Hepatocyte (in vitro differentiated cells): ENCODE measurements around the gene LCN2. TPM values are rescaled to one million over a fixed set of nuclear protein-coding genes. Genes with fewer than 3 reads are reported as not detected.

ENCODE experiments used
- DNase-seq: peaks from one replicate; pipeline ENCODE4 v3.0.0-alpha.2; 2016; ENCODE audit warnings: low spot score
- H2AFZ ChIP-seq: fragments of 200-600 bp; sonication (generic); 2 replicates; pipeline ENCODE4 v1.6.0; 2016; ENCODE audit warnings: antibody characterized with exemption, mild to moderate bottlenecking
- H3K27ac ChIP-seq: fragments of 200-600 bp; sonication (generic); 2 replicates; pipeline ENCODE4 v1.5.1; 2016; ENCODE audit warnings: mild to moderate bottlenecking
- H3K27me3 ChIP-seq: fragments of 200-600 bp; sonication (generic); 2 replicates; pipeline ENCODE4 v1.6.1; 2016
- H3K36me3 ChIP-seq: fragments of 200-600 bp; sonication (generic); replicated peaks from 2 replicates; pipeline ENCODE4 v1.5.1; 2016; ENCODE audit warnings: low read depth; ENCODE audit not compliant: insufficient read depth
- H3K4me1 ChIP-seq: fragments of 200-600 bp; sonication (generic); 2 replicates; pipeline ENCODE4 v1.5.1; 2016; ENCODE audit warnings: mild to moderate bottlenecking, moderate library complexity; ENCODE audit not compliant: insufficient read depth
- H3K4me2 ChIP-seq: fragments of 200-600 bp; sonication (generic); 2 replicates; pipeline ENCODE4 v1.6.0; 2016
- H3K4me3 ChIP-seq: fragments of 200-600 bp; sonication (generic); 2 replicates; pipeline ENCODE4 v1.5.1; 2016; ENCODE audit warnings: mild to moderate bottlenecking
- H3K79me2 ChIP-seq: fragments of 200-600 bp; sonication (generic); 2 replicates; pipeline ENCODE4 v1.6.0; 2017; ENCODE audit warnings: mild to moderate bottlenecking
- H3K9me2 ChIP-seq: fragments of 200-600 bp; sonication (generic); replicated peaks from 2 replicates; pipeline ENCODE4 v1.6.0; 2017; ENCODE audit warnings: mild to moderate bottlenecking; ENCODE audit not compliant: insufficient read depth
- H3K9me3 ChIP-seq: fragments of 200-600 bp; sonication (generic); 2 replicates; pipeline ENCODE4 v1.5.1; 2016; ENCODE audit warnings: low read depth, mild to moderate bottlenecking
- H4K20me1 ChIP-seq: fragments of 200-600 bp; sonication (generic); 2 replicates; pipeline ENCODE4 v1.6.0; 2016; ENCODE audit warnings: mild to moderate bottlenecking; ENCODE audit not compliant: insufficient read depth, poor library complexity, severe bottlenecking
- EZH2 ChIP-seq: fragments of 200-600 bp; sonication (generic); IDR thresholded peaks from 2 replicates; pipeline ENCODE4 v1.6.1; 2016; ENCODE audit warnings: antibody characterized with exemption, mild to moderate bottlenecking, borderline replicate concordance
- EZH2phosphoT487 ChIP-seq: fragments of 200-600 bp; sonication (generic); IDR thresholded peaks from one replicate; pipeline ENCODE4 v1.6.1; 2018; ENCODE audit warnings: antibody characterized with exemption, mild to moderate bottlenecking, low read depth, moderate library complexity; ENCODE audit not compliant: unreplicated experiment, severe bottlenecking
- WGBS: methylation state at CpG from one replicate; pipeline ENCODE4 v1.1.6; 2016; ENCODE audit warnings: low lambda C conversion rate; ENCODE audit errors: missing lambda C conversion rate; 5-methylcytosine and 5-hydroxymethylcytosine counted together
- polyA plus RNA-seq: library from polyadenylated mRNA; unstranded; fragments of >200 nt; fragmentation: Nextera tagmentation; extraction: Ambion mirVana; gene quantifications from 2 replicates; pipeline ENCODE4 v1.2.1, GENCODE V29; 2016
- total RNA-seq: library from RNA; depleted of rRNA; stranded (reverse); fragments of >200 nt; gene quantifications from 2 replicates; pipeline ENCODE4 v1.2.3, GENCODE V29; 2014
- TF ChIP-seq, protein P1 (sequence below): fragments of 200-600 bp; sonication (generic); IDR thresholded peaks from 2 replicates; pipeline ENCODE4 v1.5.1; 2016; ENCODE audit warnings: antibody characterized with exemption, mild to moderate bottlenecking; ENCODE audit not compliant: poor library complexity

LCN2 gene
- total and polyA plus RNA-seq, 2 experiments from 2014 or later = 5.3 to 12.8 TPM

DNA sequence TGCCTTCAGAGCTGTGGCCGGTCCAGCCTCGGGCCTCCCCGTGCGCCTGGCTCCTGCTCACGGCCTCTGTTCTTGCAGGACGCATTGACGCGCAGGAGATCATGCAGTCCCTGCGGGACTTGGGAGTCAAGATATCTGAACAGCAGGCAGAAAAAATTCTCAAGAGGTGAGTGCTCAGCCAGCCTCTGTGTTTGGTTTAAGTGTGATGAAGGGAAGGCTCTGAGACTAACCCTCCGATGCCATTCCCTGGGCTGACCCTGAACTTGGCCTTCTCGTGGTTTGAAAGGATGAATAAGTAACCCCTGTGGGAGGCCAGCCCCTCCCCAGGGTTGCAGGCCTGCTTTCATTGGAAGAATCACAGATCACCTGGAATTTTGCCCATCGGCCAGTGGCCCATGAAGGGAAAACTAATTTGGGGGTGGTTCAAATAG is 48.0 kb upstream of the LCN2 start:
- no peaks in the 10 kb centered on the region for H4K20me1 ChIP-seq
- WGBS = 91% methylated on average over 12 of the region's 12 CpGs
- no peaks in the 10 kb centered on the region for H3K9me2 ChIP-seq
- H3K9me3 ChIP-seq = no peaks in the 10 kb centered on the region
- H3K27ac ChIP-seq = peak overlapping the region; percentile 94
- peaks cover 45% of the 10 kb centered on the region for H3K4me1 ChIP-seq
- peaks cover 58% of the 10 kb centered on the region for H3K79me2 ChIP-seq
- no peaks in the 10 kb centered on the region for H3K27me3 ChIP-seq
- no peaks in the 10 kb centered on the region for H3K36me3 ChIP-seq
- no peak for TF ChIP-seq EZH2
- no peak for TF ChIP-seq EZH2phosphoT487
- TF ChIP-seq, protein P1, sequence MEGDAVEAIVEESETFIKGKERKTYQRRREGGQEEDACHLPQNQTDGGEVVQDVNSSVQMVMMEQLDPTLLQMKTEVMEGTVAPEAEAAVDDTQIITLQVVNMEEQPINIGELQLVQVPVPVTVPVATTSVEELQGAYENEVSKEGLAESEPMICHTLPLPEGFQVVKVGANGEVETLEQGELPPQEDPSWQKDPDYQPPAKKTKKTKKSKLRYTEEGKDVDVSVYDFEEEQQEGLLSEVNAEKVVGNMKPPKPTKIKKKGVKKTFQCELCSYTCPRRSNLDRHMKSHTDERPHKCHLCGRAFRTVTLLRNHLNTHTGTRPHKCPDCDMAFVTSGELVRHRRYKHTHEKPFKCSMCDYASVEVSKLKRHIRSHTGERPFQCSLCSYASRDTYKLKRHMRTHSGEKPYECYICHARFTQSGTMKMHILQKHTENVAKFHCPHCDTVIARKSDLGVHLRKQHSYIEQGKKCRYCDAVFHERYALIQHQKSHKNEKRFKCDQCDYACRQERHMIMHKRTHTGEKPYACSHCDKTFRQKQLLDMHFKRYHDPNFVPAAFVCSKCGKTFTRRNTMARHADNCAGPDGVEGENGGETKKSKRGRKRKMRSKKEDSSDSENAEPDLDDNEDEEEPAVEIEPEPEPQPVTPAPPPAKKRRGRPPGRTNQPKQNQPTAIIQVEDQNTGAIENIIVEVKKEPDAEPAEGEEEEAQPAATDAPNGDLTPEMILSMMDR = no peak
- DNase-seq = peak; percentile 17
- peak overlapping the region; percentile 71 for H3K4me2 ChIP-seq
- no peak overlapping the region for H2AFZ ChIP-seq
- no peak overlapping the region for H3K4me3 ChIP-seq

DNA sequence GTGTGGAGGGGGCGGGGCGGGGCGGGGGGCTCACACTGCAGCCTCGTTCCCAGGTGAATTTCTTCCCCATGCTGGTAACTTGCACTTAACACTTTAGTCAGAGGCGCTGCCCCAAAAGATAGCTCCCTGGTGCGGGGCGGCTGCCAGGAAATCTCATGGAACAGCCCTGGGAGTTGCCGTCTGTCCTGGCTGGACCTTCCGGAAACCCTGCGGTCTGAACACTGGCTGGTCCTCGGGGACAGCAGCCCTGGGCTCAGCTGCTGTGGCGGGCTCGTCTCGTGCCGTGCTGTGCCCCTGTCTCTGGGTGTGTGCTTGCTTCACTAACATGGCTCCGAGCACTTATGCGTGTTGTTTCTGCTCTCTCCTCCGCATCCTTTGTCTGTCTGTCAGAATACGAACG is 47.6 kb upstream of the LCN2 start:
- peaks cover 45% of the 10 kb centered on the region for H3K4me1 ChIP-seq
- H3K36me3 ChIP-seq = no peaks in the 10 kb centered on the region
- no peak for TF ChIP-seq EZH2phosphoT487
- no peak for TF ChIP-seq EZH2
- TF ChIP-seq, protein P1 = no peak
- DNase-seq = no peak
- 97% methylated on average over 20 of the region's 20 CpGs for WGBS
- no peak overlapping the region for H3K4me3 ChIP-seq
- no peaks in the 10 kb centered on the region for H3K9me3 ChIP-seq
- no peaks in the 10 kb centered on the region for H3K9me2 ChIP-seq
- no peaks in the 10 kb centered on the region for H4K20me1 ChIP-seq
- peak overlapping the region; percentile 94 for H3K27ac ChIP-seq
- peaks cover 55% of the 10 kb centered on the region for H3K79me2 ChIP-seq
- H2AFZ ChIP-seq = no peak overlapping the region
- H3K4me2 ChIP-seq = peak overlapping the region; percentile 71
- no peaks in the 10 kb centered on the region for H3K27me3 ChIP-seq

DNA sequence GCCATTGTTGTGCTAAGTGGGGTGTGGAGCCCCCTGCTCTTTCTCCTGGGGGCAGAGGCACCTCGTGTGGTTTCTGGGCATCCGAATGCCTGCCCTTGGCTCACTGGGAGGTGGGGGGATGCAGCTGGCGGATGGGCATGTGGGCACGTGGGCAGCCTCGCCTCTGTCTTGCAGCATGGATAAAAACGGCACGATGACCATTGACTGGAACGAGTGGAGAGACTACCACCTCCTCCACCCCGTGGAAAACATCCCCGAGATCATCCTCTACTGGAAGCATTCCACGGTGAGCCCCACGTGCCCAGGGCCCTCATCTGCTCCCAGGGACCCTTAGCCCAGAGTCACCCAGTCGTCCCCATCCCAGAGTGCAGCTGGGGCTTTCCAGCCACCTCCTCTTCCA is 47.1 kb upstream of the LCN2 start:
- H3K9me3 ChIP-seq = no peaks in the 10 kb centered on the region
- H3K4me2 ChIP-seq = no peak overlapping the region
- H2AFZ ChIP-seq = no peak overlapping the region
- TF ChIP-seq EZH2 = no peak
- TF ChIP-seq EZH2phosphoT487 = no peak
- 94% methylated on average over 13 of the region's 13 CpGs for WGBS
- H3K4me3 ChIP-seq = no peak overlapping the region
- H3K9me2 ChIP-seq = no peaks in the 10 kb centered on the region
- H3K79me2 ChIP-seq = peaks cover 50% of the 10 kb centered on the region
- H3K27me3 ChIP-seq = no peaks in the 10 kb centered on the region
- H3K36me3 ChIP-seq = no peaks in the 10 kb centered on the region
- no peaks in the 10 kb centered on the region for H4K20me1 ChIP-seq
- peak overlapping the region; percentile 82 for H3K27ac ChIP-seq
- peaks cover 45% of the 10 kb centered on the region for H3K4me1 ChIP-seq
- DNase-seq = no peak

DNA sequence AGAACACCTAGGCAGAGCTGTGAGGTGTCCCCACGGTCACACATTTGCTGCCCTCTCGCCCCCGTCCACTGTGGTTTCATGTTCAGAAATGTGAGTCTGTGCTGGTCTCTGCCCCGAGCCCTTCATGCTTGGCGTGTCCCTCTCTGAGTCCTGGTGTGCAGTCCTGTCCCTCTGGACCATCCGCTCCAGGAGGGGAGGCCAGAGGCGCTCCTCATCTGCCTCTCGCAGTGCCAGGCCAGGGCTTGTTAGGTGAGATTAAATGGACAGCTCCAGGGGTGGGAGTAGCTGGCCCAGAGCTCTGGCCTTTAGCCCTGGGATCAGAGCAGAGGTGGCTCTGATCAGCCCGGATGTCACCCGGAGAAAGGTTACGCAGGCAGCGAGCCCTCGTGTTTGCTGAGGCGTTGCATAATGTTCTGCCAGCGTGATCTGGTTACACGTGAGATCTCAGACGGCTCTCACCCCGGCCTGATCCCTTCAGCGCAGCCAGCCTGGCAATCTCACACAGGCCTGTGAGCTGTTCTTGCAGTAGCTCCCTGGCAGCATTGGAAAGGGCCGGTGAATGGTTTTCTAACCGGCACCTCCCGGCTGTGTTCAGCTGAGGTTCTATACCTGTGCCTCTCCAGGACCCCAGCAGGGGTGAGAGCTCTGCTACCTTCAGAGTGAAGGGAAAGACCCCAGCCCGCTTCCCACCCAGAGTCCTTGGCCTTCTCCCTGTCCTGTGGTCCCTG is 46.2 kb upstream of the LCN2 start:
- Histone ChIP-seq H3K4me1 (peaks cover 39% of the 10 kb centered on the region), H3K4me2 (no peak overlapping the region), H3K79me2 (peaks cover 48% of the 10 kb centered on the region), H3K27ac (peak overlapping the region; percentile 82), H4K20me1 (no peaks in the 10 kb centered on the region), H3K9me2 (no peaks in the 10 kb centered on the region), H3K27me3 (no peaks in the 10 kb centered on the region), H2AFZ (no peak overlapping the region), H3K4me3 (no peak overlapping the region), H3K36me3 (no peaks in the 10 kb centered on the region), H3K9me3 (no peaks in the 10 kb centered on the region)
- TF ChIP-seq EZH2 (no peak), EZH2phosphoT487 (no peak)
- TF ChIP-seq, protein P1 = no peak
- peak; percentile 56 for DNase-seq
- 92% methylated on average over 23 of the region's 23 CpGs for whole genome bisulfite sequencing
